HG03442 (cell line): Measurements from ENCODE around the gene ALDH1A1.
"Not testable (repeated sequence)": the region's sequence is repeated elsewhere in the genome, so short reads cannot be mapped to it uniquely, and the experiment has no call there.

ENCODE experiments used
- ATAC-seq: cut with Tn5 transposase; IDR thresholded peaks from one replicate; pipeline ENCODE4 v1.9.1; 2021; ENCODE audit warnings: mild to moderate bottlenecking, moderate library complexity; ENCODE audit not compliant: unreplicated experiment

ALDH1A1 gene

DNA sequence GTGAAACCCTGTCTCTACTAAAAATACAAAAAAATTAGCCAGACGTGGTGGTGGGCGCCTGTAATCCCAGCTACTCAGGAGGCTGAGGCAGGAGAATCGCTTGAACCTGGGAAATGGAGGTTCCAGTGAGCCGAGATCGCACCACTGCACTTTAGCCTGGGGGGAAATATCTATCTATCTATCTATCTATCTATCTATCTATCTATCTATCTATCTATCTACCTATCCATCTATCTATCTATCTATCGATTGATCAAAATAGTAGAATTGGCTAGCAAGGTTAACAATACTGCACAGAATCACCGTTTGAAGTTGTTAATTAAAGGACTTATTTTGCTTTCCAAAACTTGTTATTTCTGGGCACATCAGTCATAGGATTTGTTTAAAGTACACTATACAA is 90.1 kb downstream of the ALDH1A1 start:
- ATAC-seq = not testable (repeated sequence)

- ATAC-seq = no peak
These were observed 94.6 kb downstream of the ALDH1A1 start for GRCh38 chr9:72858089-72858912.

DNA sequence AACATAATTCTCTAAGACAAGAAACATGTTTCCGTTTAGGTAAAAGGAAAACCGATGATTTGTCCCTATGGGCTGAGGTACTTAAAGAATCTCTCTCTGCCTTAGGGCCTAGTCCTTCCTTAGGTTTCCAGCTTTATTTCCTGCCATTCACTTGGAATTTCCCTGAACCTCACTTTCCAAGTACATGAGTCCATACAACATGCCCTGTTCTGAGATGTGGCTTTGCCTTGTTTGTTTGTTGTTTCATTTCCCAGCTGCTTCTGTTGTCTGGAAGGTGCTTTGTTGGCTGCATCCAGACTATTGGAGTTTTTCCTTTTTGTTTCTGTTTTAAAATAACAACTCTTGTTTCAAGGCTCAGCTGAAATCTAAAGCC is 95.2 kb downstream of the ALDH1A1 start:
- no peak for ATAC-seq

- no peak for ATAC-seq
These were observed 95.8 kb downstream of the ALDH1A1 start for GRCh38 chr9:72856972-72857623.

GRCh38 chr9:72855890-72856523 is 96.8 kb downstream of the ALDH1A1 start:
- no peak for ATAC-seq

DNA sequence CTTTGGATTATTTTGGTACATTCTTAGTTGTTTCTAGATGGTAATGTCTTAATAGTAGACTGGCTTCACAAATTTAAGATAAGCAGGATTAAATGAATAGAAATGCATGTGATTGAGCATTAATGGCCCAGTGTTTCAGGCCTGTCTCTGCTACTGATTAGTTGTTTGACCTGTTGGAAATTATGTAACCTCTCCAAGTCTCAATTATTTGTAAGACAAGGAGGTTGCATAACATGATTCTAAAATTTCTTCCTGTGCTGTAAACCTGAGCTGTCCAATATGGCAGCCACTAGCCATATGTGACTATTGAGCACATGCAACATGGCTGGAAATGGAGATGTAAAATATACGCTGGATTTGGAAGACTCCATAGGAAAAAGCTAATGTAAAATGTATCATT is 97.5 kb downstream of the ALDH1A1 start:
- no peak for ATAC-seq
